Measurements from ENCODE around the gene DCAF16.

DCAF16 gene

DNA sequence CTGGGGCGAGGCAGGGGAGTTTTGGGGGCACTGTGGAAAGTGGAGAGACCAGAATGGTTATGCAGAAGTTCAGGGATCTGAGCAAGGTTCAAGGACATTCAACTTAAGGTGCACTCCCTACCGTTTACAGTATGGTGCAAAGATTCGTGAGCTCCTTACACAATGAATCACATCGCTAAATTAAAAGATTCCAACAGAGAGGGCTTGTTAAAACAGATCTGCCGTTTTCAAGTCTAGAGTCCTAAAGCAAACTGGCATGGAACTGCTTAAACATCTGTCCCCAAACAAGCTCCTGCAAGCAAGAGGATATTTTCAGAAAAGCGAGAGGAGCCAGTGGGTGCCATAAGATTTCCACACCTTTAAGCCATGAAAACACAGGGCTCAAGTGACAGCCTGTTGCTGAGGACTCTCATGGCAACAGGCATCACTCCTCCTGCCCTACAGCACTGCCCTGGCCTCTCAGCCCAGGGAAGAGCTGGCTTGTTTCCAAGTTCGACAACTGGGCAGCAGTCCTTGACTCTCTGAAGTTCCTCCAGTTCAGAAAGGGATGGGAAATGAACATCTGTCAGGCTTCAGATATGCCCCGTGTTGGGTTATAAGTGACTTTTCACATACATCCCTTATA, 39.2 kb downstream of the DCAF16 start:
- Histone ChIP-seq H3K9me3 (no peaks in the 10 kb centered on the region), H3K4me3 (no peak overlapping the region), H3K36me3 (replicated peaks) (no peaks in the 10 kb centered on the region), H3K4me1 (no peaks in the 10 kb centered on the region), H3K27me3 (ENCODE audit: low read depth) (no peaks in the 10 kb centered on the region)
- no peak for DNase-seq (ENCODE audit: low spot score in 2 of 2)
- in situ Hi-C loops (cut with MboI; ENCODE audit: low sequenced_read_pairs) = no loop called here

DNA sequence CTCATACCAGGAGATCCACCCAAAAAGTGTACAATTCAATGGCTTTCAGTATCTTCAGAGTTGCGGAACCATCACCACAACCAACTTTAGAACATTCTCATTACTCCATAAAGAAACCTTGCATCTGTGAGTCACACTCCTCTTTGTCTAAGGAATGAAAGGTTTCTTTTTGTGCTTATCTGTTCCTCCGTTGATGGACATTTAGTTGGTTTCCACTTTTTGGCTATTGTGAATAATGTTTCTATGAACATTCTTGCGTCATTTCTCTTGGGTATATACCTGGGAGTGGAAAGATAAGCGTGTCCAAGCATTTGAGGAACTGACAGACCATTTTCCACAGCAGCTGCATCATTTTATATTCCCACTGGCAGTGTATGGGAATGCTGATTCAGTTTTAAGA, 39.7 kb downstream of the DCAF16 start:
- Histone ChIP-seq H3K27me3 (ENCODE audit: low read depth) (no peaks in the 10 kb centered on the region), H3K36me3 (replicated peaks) (no peaks in the 10 kb centered on the region), H3K9me3 (no peaks in the 10 kb centered on the region), H3K4me1 (no peaks in the 10 kb centered on the region), H3K4me3 (no peak overlapping the region)
- no peak for DNase-seq (ENCODE audit: low spot score in 2 of 2)
- in situ Hi-C loops (cut with MboI; ENCODE audit: low sequenced_read_pairs) = no loop called here

DNA sequence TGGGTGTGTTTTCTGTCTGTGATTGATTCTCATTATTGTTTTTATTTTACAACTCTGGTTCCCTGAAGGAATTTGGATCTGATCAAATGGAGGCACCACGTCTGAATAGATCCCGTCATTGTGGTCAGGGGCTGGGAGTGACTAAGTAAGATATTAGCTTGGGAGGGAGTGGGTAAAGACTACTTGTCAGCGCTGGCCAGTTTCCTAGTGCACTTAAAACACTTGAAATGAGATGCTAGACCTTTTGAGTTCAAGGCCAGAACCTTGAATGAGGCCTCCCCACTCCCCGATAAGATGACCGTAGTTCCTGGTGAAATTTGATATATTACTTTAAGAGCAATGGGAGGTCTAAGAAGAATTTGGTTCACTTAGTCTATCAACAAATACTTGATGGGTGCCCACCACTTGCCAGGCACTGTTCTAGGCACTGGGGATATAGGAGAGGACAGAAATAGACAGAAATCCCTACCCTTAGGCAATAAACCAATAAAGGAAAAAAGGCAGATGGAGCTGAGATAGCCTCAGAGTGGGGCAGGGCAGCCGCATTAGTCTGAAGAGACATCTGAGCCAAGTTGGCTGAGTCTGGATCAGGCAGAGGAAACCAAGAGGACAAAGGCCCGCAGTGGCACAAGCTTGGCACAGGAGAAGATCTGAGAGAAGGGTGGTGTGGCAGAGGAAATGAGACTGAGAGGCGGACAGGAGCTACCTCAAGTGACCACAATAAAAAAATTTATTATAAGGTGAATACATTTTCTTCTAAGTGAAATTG, 41.0 kb downstream of the DCAF16 start:
- in situ Hi-C loops (cut with MboI; ENCODE audit: low sequenced_read_pairs) = no loop called here
- Histone ChIP-seq H3K36me3 (replicated peaks) (no peaks in the 10 kb centered on the region), H3K9me3 (no peaks in the 10 kb centered on the region), H3K4me1 (no peaks in the 10 kb centered on the region), H3K4me3 (no peak overlapping the region), H3K27me3 (ENCODE audit: low read depth) (no peaks in the 10 kb centered on the region)
- no peak for DNase-seq (ENCODE audit: low spot score in 2 of 2)

DNA sequence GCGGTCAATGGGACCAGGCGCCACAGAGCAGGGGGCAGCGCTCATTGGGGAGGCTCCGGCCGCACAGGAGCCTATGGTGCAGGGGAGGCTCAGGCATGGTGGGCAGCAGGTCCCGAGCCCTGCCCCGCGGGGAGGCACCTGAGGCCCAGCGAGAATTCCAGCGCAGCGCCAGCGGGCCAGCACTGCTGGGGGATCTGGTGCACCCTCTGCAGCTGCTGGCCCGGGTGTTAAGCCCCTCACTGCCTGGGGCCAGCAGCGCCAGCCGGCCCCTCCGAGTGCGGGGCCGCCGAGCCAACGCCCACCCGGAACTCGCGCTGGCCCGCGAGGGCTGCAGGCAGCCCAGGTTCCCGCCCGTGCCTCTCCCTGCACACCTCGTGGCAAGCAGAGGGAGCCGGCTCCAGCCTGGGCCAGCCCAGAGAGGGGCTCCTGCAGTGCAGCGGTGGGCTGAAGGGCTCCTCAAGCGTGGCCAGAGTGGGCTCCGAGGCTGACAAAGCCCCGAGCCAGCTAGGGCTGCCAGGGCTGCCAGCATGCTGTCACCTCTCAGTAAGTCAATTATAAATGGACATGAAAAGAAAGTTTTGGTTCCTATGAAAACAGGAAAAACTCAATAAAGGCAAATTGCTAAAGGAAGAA, 43.6 kb downstream of the DCAF16 start:
- Histone ChIP-seq H3K4me3 (no peak overlapping the region), H3K4me1 (no peaks in the 10 kb centered on the region), H3K27me3 (ENCODE audit: low read depth) (no peaks in the 10 kb centered on the region), H3K36me3 (replicated peaks) (no peaks in the 10 kb centered on the region), H3K9me3 (no peaks in the 10 kb centered on the region)
- DNase-seq (ENCODE audit: low spot score in 2 of 2) = no peak
- in situ Hi-C loops (cut with MboI; ENCODE audit: low sequenced_read_pairs) = no loop called here

DNA sequence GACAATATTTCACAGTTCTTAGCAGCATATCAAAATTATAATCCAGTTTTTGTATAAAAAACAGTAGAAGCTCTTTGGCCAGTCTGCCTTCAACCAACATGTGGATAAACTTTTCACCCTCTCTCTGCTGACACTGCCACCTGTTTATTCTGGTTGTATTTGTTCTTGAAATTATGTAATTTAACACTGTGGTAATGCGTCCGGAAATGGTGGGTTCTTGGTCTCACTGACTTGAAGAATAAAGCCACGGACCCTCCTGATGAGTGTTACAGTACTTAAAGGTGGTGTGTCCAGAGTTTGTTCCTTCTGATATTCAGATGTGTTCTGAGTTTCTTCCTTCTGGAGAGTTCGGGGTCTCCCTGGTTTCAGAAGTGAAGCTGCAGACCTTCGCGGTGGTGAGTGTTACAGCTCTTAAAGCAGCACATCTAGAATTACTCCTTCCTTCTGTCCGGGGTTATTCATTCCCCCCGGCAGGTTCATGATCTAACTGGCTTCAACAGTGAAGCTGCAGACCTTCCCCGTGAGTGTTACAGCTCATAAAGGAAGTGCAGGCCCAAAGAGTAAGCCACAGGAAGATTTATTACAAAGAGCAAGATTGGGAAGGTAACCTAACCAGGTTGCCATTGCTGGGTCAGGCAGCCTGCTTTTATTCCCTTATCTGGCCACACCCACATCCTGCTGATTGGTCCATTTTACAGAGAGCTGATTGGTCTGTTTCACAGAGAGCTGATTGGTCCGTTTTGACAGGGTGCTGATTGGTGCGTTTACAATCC, 44.9 kb downstream of the DCAF16 start:
- Histone ChIP-seq H3K4me3 (no peak overlapping the region), H3K9me3 (no peaks in the 10 kb centered on the region), H3K36me3 (replicated peaks) (no peaks in the 10 kb centered on the region), H3K4me1 (no peaks in the 10 kb centered on the region), H3K27me3 (ENCODE audit: low read depth) (no peaks in the 10 kb centered on the region)
- in situ Hi-C loops (cut with MboI; ENCODE audit: low sequenced_read_pairs) = no loop called here
- no peak for DNase-seq (ENCODE audit: low spot score in 2 of 2)

DNA sequence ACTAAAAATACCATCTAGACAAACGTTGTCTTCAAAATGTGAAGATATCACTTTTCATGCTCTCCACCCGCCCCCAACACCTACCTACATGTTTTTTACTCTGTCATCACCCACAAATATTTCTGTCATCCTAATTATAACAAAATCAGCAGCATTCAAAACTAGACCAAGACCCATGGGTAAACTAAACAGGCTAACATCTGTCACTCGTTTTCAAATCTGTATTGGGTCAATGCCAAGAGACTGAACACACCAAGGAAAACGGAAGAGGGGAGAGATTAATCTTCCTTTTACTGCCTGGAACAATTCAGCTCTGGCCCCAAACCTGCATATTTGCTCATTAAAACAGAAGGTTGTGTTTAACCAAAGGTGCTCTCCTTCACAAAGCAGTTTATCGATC, 46.6 kb downstream of the DCAF16 start:
- H3K27me3 ChIP-seq (ENCODE audit: low read depth) = no peaks in the 10 kb centered on the region
- no peak for DNase-seq (ENCODE audit: low spot score in 2 of 2)
- no peak overlapping the region for H3K4me3 ChIP-seq
- H3K36me3 ChIP-seq (replicated peaks) = no peaks in the 10 kb centered on the region
- in situ Hi-C loops (cut with MboI; ENCODE audit: low sequenced_read_pairs) = no loop called here
- H3K9me3 ChIP-seq = no peaks in the 10 kb centered on the region
- H3K4me1 ChIP-seq = no peaks in the 10 kb centered on the region

DNA sequence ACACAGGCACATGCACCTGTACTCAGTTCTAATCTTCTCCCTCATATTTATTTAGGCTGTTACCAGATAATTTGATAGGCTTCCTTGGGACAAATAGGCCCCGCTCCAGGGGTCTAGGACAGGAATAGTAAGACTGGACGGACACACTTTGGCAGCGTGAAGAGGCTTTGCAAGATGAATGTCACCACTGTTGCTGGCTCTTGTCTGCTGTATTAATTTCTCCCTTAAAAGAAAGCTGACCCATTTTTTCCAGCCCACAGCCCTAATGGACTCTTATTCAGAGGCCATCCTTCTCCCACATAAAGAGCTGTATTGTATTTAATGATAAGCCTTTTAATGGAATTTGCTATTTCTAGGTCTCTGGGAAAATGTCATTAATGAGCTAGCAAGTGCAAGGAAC, 47.1 kb downstream of the DCAF16 start:
- Histone ChIP-seq H3K4me1 (no peaks in the 10 kb centered on the region), H3K27me3 (ENCODE audit: low read depth) (no peaks in the 10 kb centered on the region), H3K4me3 (no peak overlapping the region), H3K36me3 (replicated peaks) (no peaks in the 10 kb centered on the region), H3K9me3 (no peaks in the 10 kb centered on the region)
- in situ Hi-C loops (cut with MboI; ENCODE audit: low sequenced_read_pairs) = no loop called here
- DNase-seq (ENCODE audit: low spot score in 2 of 2) = no peak

DNA sequence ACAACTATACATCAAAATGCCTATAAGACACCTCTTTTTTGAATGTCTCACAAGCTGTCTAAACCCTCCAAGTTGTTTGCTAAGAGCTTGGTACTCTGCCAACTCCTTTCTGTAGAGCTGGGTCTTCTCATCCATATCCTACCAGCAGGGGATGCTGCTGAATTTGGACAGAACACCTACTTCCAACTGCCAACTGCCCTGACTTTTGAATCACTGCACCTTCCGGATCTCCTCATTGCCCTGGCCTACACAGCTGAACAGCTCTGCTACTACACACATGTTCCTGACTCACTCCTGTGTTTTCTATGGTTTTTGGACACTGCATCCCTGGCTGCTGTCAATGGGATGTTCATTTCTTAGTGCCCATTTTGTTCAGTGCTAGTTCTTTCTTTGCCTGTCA, 47.8 kb downstream of the DCAF16 start:
- Histone ChIP-seq H3K9me3 (no peaks in the 10 kb centered on the region), H3K4me1 (no peaks in the 10 kb centered on the region), H3K27me3 (ENCODE audit: low read depth) (0 out of 2 replicates have a peak, but pooled peaks cover 2% of the 10 kb centered on the region), H3K4me3 (no peak overlapping the region), H3K36me3 (replicated peaks) (no peaks in the 10 kb centered on the region)
- in situ Hi-C loops (cut with MboI; ENCODE audit: low sequenced_read_pairs) = no loop called here
- no peak for DNase-seq (ENCODE audit: low spot score in 2 of 2)

DNA sequence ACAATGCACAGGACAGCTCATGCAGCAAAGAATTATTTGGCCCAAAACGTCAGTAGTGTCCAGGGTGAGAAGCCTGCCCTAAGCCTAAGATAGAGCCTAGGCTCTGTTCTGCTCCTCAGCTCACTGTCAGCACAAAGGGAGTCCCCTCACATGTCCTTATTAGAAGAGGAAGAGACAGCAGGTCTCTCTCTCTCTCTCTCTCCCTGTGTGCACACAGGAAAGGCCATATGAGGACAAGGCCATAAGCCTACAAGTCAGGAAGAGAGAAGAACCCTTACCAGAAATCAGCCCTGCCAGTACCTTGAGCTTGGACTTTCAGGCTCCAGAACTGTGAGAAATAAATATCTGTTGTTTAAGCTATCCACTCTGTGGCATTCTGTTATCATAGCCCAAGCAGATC, 49.5 kb downstream of the DCAF16 start:
- peaks cover 12% of the 10 kb centered on the region for H3K27me3 ChIP-seq (ENCODE audit: low read depth)
- H3K36me3 ChIP-seq (replicated peaks) = no peaks in the 10 kb centered on the region
- H3K4me3 ChIP-seq = no peak overlapping the region
- H3K4me1 ChIP-seq = no peaks in the 10 kb centered on the region
- DNase-seq (ENCODE audit: low spot score in 2 of 2) = no peak
- H3K9me3 ChIP-seq = no peaks in the 10 kb centered on the region
- in situ Hi-C loops (cut with MboI; ENCODE audit: low sequenced_read_pairs) = no loop called here

DNA sequence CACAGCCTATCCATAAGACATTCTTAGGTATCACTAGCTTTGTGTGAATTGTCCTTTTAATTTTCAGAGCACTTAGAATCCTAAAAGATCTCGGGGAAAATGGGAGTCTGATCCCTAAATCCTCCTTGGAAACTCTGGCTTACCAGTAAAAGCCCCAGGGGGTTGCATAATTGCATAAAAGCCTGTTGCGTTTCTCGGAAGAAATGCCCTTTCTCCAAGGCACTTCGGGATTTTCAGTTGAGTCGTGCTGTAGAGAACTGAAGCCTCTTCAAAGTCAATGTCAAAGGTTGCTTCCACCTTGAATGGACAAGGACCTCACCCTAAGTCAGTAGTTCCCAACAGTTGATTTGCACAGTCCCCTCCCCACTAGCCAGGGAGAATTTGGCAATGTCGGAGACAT, 49.9 kb downstream of the DCAF16 start:
- no peak for DNase-seq (ENCODE audit: low spot score in 2 of 2)
- H3K4me1 ChIP-seq = no peaks in the 10 kb centered on the region
- H3K27me3 ChIP-seq (ENCODE audit: low read depth) = peaks cover 14% of the 10 kb centered on the region
- H3K36me3 ChIP-seq (replicated peaks) = no peaks in the 10 kb centered on the region
- no peak overlapping the region for H3K4me3 ChIP-seq
- H3K9me3 ChIP-seq = no peaks in the 10 kb centered on the region
- in situ Hi-C loops (cut with MboI; ENCODE audit: low sequenced_read_pairs) = no loop called here

DNA sequence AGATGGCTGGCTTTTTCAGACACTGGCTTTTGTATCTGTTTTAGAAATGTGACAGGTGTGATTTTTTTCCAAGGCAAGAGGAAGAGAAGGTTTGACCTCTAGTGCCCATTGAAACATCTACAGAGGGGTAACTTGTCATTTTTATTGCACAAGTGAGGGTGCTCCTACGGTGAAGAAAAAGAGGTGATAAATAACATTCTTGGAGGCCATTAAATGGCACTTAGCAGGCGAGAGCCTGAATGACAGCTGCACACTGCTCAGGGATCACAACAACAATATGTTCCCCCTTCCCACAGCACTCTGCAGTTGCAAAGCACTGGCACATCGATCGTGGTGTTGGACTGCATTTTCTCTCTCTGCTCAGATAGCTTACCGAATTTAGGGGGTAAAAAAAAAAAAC, 52.1 kb downstream of the DCAF16 start:
- H3K27me3 ChIP-seq (ENCODE audit: low read depth) = peaks cover 18% of the 10 kb centered on the region
- in situ Hi-C loops (cut with MboI; ENCODE audit: low sequenced_read_pairs) = no loop called here
- no peaks in the 10 kb centered on the region for H3K36me3 ChIP-seq (replicated peaks)
- no peaks in the 10 kb centered on the region for H3K4me1 ChIP-seq
- no peak overlapping the region for H3K4me3 ChIP-seq
- no peaks in the 10 kb centered on the region; the same call in 1 of the 2 replicates for H3K9me3 ChIP-seq
- DNase-seq (ENCODE audit: low spot score in 2 of 2) = no peak

DNA sequence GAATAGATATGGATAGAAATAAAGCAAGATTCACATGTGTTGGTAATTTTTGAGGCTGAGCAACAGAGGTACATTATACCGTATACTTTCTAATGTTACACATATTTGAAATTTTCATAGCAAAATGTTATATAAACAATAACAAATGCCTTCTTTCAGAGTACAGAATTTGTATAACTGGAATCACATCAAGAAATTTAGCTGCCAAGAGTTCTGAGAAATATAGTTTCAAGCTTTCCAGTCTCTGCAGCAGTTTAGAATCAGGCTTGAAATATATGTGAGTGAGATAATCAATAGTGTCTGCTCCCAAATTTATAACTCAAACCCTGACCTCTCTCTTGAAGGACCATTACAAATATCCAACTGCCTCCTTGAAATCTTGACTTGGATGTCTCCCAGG, 52.9 kb downstream of the DCAF16 start:
- Histone ChIP-seq H3K36me3 (replicated peaks) (no peaks in the 10 kb centered on the region), H3K27me3 (ENCODE audit: low read depth) (peaks cover 18% of the 10 kb centered on the region), H3K4me1 (no peaks in the 10 kb centered on the region), H3K9me3 (no peaks in the 10 kb centered on the region; the same call in 1 of the 2 replicates), H3K4me3 (no peak overlapping the region)
- no peak for DNase-seq (ENCODE audit: low spot score in 2 of 2)
- in situ Hi-C loops (cut with MboI; ENCODE audit: low sequenced_read_pairs) = no loop called here

DNA sequence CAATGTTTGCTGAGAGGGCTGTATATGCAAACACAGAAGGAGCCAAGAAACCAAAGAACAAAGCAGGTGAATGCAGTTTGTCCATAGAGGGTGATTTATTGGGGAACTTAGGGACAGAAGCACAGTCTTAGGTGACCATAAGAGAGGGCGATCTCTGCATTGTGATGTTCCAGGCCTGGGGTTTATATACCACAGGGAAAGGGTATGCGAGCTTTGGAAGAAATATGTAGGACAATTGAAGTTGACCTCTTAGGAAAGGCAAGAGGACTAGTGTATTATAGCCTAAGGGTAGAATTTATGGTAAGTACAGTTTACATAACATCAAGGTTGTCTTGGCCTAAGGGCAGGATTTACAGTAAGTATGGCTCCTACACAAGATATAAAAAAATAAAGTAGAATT, 56.9 kb downstream of the DCAF16 start:
- no peaks in the 10 kb centered on the region for H3K36me3 ChIP-seq (replicated peaks)
- H3K27me3 ChIP-seq (ENCODE audit: low read depth) = peaks cover 18% of the 10 kb centered on the region
- no peaks in the 10 kb centered on the region; the same call in 1 of the 2 replicates for H3K9me3 ChIP-seq
- in situ Hi-C loops (cut with MboI; ENCODE audit: low sequenced_read_pairs) = no loop called here
- DNase-seq (ENCODE audit: low spot score in 2 of 2) = no peak
- H3K4me3 ChIP-seq = no peak overlapping the region
- no peaks in the 10 kb centered on the region for H3K4me1 ChIP-seq
